BE2C (cell line): ENCODE measurements around the gene AKT1.

ENCODE experiments used
- DNase-seq: peaks from one replicate; pipeline ENCODE4 v3.0.0-alpha.2; 2020
- H3K27me3 ChIP-seq: fragments of 250-450 bp; sonication (Bioruptor Pico); 2 replicates; pipeline ENCODE4 v1.5.1; 2020; ENCODE audit warnings: mild to moderate bottlenecking
- H3K36me3 ChIP-seq: fragments of 250-450 bp; sonication (Bioruptor Pico); 2 replicates; pipeline ENCODE4 v1.5.1; 2020; ENCODE audit warnings: mild to moderate bottlenecking
- H3K4me1 ChIP-seq: fragments of 250-450 bp; sonication (Bioruptor Pico); 2 replicates; pipeline ENCODE4 v1.5.1; 2020
- H3K4me3 ChIP-seq: 2 replicates; pipeline ENCODE4 v1.5.1; 2011; ENCODE audit warnings: low read depth, low read length
- H3K9me3 ChIP-seq: fragments of 250-450 bp; sonication (Bioruptor Pico); 2 replicates; pipeline ENCODE4 v1.5.1; 2020
- TF ChIP-seq, protein P1 (sequence below): IDR thresholded peaks from 2 replicates; pipeline ENCODE4 v1.5.1; 2012; ENCODE audit warnings: mild to moderate bottlenecking, low read depth, low read length

Gene AKT1

DNA sequence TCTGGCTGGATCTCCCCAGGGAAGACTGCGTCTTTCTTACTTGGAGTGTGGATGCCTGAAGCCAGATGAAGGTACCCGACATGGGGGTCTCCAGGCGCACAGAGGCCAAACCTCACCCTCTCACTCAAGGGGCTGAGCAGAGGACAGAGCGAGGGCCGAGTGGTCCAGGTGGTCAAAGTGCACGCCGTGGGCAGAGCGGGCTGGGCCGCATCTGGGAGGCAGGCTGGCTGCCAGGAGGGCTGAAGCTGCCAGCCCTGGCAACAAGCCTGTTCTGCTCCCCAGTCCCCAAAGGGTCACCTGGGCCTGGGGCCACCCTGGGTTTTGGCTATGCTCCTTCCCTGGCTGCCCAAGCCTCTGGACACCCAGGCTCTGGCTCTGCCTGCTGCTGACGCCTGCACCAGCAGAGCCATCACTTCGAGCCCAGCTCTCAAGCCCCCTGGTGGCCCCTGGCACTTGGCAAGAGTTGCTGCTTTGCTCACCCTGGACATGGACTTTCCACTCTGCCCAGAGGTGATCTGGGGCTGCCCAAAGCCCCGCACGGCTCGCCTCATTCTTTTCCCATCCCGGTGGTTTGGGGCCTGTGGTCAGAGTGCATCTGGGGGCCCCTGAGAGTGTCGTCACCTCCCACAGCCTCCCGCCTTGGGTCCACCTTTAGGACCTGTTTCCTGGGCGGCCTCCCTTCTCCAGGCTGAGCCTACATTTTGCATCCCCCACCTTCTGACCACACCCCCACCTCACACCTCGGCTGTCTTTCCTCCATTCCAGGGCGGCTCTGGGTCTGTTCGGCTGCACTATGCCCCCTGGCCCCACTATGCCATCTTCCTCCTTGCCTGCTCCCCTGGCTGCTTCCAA, 68.7 kb downstream of the AKT1 start:
- Histone ChIP-seq H3K27me3 (no peaks in the 10 kb centered on the region), H3K36me3 (no peaks in the 10 kb centered on the region), H3K4me1 (peaks cover 4% of the 10 kb centered on the region; the same call in 1 of the 2 replicates), H3K9me3 (no peaks in the 10 kb centered on the region), H3K4me3 (no peak overlapping the region)
- TF ChIP-seq, protein P1, sequence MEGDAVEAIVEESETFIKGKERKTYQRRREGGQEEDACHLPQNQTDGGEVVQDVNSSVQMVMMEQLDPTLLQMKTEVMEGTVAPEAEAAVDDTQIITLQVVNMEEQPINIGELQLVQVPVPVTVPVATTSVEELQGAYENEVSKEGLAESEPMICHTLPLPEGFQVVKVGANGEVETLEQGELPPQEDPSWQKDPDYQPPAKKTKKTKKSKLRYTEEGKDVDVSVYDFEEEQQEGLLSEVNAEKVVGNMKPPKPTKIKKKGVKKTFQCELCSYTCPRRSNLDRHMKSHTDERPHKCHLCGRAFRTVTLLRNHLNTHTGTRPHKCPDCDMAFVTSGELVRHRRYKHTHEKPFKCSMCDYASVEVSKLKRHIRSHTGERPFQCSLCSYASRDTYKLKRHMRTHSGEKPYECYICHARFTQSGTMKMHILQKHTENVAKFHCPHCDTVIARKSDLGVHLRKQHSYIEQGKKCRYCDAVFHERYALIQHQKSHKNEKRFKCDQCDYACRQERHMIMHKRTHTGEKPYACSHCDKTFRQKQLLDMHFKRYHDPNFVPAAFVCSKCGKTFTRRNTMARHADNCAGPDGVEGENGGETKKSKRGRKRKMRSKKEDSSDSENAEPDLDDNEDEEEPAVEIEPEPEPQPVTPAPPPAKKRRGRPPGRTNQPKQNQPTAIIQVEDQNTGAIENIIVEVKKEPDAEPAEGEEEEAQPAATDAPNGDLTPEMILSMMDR, result peak; percentile 49
- peak; percentile 51 for DNase-seq

DNA sequence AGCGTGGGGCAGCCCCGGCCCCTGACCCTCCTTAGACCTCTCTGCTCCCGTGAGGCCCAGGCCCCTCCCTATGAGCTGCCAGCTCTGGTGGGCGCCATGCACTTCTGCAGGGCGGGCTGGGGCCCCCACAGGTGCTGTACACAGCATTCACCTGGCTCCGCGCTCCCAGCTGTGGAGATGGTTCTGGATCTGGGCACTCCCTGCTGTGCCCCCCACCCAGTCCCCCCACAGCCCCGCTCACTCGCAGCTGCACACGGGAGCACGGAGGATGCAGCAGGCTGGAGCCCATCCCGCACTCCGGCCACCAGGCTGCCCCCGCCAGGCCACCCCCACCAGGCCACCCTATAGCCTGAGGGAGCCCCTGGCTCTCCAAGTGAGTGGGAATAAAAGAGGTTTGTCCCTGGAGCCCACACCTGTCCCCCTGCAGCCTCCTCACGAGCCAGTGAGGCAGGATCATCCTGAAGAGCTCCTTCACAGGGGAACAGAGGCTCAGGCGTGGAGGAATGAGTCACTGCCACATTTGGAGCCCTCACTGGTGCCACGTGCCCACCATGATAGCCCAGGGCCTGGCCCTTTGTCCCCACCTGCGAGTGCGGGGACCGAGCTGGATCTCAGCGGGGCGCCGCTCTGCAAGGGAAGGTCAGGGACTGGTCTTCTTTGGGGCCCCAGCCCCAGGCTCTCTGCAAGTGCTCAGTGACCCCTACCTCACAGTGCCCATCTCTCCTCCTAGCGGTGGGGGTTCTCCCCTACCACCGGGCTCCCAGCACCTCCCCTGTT, 69.6 kb downstream of the AKT1 start:
- Histone ChIP-seq H3K36me3 (0 out of 2 replicates have a peak, but pooled peaks cover 3% of the 10 kb centered on the region), H3K4me1 (peaks cover 4% of the 10 kb centered on the region; the same call in 1 of the 2 replicates), H3K27me3 (no peaks in the 10 kb centered on the region), H3K9me3 (no peaks in the 10 kb centered on the region), H3K4me3 (no peak overlapping the region)
- TF ChIP-seq, protein P1, result no peak
- DNase-seq, result no peak

DNA sequence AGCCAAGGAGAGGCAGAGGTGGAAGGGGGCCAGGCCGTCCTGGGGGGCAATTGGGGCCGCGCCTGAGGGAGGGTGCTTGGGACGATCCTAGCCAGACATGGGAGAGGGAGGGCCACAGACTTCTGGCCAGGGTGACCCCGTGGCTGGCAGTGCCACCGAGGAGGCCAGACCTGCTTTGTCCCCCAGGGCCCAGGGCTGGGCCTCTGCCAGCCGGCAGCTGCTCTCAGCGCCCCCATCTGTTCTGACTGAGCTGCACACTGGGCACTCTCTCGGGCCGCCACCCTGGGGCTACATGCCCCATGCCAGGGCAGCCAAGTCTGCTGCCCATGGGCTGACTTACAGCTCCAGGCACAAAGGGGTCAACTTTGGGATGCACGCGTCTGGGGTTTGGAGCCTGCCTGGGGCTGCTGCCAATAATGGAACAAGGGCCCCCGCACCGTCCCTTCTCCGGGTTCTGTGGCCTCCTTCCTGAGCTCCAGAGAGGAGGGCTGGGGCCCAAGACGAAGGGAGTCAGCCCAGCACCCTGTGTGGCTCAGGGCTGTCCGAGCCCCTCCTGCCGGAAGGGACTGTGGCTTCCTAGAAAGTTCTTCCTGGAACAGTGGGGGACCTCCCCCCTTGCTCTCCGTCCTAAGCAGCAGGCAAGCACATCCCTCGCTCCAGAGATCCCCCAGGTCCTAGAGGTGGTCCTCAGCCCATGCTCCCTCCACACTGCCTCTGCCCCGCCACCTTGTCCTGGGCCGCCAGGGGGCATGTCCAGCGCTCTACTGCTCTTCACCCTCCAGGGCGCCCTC, 70.4 kb downstream of the AKT1 start:
- no peak overlapping the region for H3K4me3 ChIP-seq
- no peak for DNase-seq

DNA sequence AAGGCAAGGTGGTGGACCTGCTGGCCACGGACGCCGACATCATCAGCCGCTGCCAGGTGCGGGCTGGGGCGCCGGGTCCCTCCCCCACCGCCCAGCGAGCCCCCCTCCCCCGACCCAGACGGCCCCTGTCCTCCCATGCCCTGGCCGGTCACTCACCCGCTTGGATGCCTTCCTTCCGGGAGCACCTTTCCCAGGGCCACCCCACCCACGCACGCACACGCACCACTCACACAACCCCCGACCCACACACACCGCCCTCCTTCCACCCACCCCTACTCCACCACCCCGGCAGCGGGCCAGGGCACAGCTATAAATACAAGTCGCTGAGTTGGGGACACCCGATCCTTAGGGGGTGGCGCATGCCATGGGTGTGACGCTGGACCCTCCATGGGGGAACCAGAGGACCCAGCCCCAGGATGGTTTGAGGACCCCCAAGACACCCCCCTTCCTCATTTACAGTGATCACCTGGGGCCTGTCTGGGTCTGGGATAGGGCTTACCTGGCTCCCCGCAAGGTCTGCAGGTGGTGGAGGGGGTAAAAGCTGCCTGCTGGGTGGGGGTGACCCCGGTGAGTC, 71.1 kb downstream of the AKT1 start:
- H3K27me3 ChIP-seq, result no peaks in the 10 kb centered on the region
- 0 out of 2 replicates have a peak, but pooled peaks cover 9% of the 10 kb centered on the region for H3K36me3 ChIP-seq
- H3K9me3 ChIP-seq, result no peaks in the 10 kb centered on the region
- TF ChIP-seq, protein P1, result no peak
- DNase-seq, result no peak
- H3K4me1 ChIP-seq, result peaks cover 4% of the 10 kb centered on the region; the same call in 1 of the 2 replicates
- peak overlapping the region; percentile 40 for H3K4me3 ChIP-seq

More for the DNA sequence above, 70.4 kb downstream of the AKT1 start:
- Histone ChIP-seq H3K27me3 (no peaks in the 10 kb centered on the region), H3K9me3 (no peaks in the 10 kb centered on the region), H3K36me3 (0 out of 2 replicates have a peak, but pooled peaks cover 3% of the 10 kb centered on the region), H3K4me1 (peaks cover 4% of the 10 kb centered on the region; the same call in 1 of the 2 replicates)
- TF ChIP-seq, protein P1, result no peak

DNA sequence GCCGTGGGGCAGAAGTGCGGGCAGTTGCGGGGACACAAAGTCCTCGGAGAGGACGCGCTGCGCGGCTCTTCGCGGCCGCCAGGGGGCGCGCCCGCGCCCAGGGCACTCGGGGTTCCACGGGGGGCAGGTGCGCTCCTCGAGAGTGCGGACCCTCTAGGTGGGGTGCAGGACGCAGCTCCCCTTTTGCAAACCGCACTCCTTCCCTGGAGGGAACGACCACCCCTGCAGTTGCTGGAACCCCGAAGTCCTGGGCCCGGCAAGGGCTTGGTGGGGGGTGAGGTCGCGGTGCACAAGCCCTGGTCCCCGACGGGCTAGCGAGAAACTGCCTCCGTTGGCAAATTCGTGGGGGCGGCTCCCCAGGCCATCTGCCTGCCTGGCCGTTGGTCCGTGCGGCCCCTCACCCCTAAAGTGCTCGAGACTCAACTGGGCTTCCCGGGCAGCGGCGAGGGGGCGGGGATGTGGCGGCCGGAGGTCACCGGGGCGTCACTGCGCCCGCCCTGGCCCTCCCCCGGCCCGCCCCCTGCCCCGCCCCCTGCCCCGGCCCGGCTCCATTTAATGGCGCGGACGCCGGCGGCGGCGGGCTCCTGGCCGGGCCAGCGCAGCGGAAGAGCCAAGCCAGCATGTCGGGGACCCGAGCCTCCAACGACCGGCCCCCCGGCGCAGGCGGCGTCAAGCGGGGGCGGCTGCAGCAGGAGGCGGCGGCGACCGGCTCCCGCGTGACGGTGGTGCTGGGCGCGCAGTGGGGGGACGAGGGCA, 71.7 kb downstream of the AKT1 start, which contains the start of gene ADSS1:
Gene ADSS1 (plus strand): TSS at position 579 of the 756 bp plus-strand sequence. CDS start 42 bp downstream, at position 621.
- peak within 1 kb of the TSS; percentile 40 for H3K4me3 ChIP-seq
- DNase-seq, result peak; percentile 67

More for the DNA sequence above, 71.7 kb downstream of the AKT1 start, which contains the start of gene ADSS1:
- no peaks in the 10 kb centered on the region for H3K27me3 ChIP-seq
- H3K9me3 ChIP-seq, result no peaks in the 10 kb centered on the region
- 0 out of 2 replicates have a peak, but pooled peaks cover 13% of the 10 kb centered on the region for H3K36me3 ChIP-seq
- H3K4me1 ChIP-seq, result peaks cover 4% of the 10 kb centered on the region; the same call in 1 of the 2 replicates
- TF ChIP-seq, protein P1, result peak; percentile 24; the same call in 1 of the 2 replicates
